Endodermal cell (in vitro differentiated cells): Measurements from ENCODE around the gene ABHD14A. TPM values are rescaled to one million over a fixed set of nuclear protein-coding genes. Genes with fewer than 3 reads are reported as not detected.

Experiments
- DNase-seq: peaks from one replicate; pipeline ENCODE4 v3.0.0-alpha.2; 2017
- H3K27ac ChIP-seq: 2 replicates; pipeline ENCODE4 v1.5.1; 2013; ENCODE audit warnings: mild to moderate bottlenecking, low read depth, low read length, moderate library complexity
- H3K27me3 ChIP-seq: 2 replicates; pipeline ENCODE4 v1.6.1; 2013; ENCODE audit warnings: mild to moderate bottlenecking, low read length, moderate library complexity; ENCODE audit not compliant: insufficient read depth, control insufficient read depth, poor library complexity, severe bottlenecking
- H3K36me3 ChIP-seq: 2 replicates; pipeline ENCODE4 v1.7.0; 2013; ENCODE audit warnings: mild to moderate bottlenecking, low read length, moderate library complexity; ENCODE audit not compliant: control insufficient read depth, insufficient read depth
- H3K4me1 ChIP-seq: one replicate; pipeline ENCODE4 v1.7.0; 2013; ENCODE audit warnings: low read length; ENCODE audit not compliant: control insufficient read depth, insufficient read depth
- H3K4me3 ChIP-seq: 2 replicates; pipeline ENCODE4 v1.5.1; 2013; ENCODE audit warnings: mild to moderate bottlenecking, low read length, moderate library complexity
- H3K9ac ChIP-seq: 2 replicates; pipeline ENCODE4 v1.6.1; 2013; ENCODE audit warnings: mild to moderate bottlenecking, low read length, moderate library complexity; ENCODE audit not compliant: poor library complexity, severe bottlenecking; ENCODE audit errors: extremely low read depth
- H3K9me3 ChIP-seq: 2 replicates; pipeline ENCODE4 v1.6.1; 2013; ENCODE audit warnings: mild to moderate bottlenecking, low read length, moderate library complexity; ENCODE audit not compliant: control insufficient read depth
- H3K27ac Mint-ChIP-seq: 2 replicates; pipeline ENCODE4 v1.8.0; 2020; ENCODE audit warnings: mixed read lengths
- H3K27me3 Mint-ChIP-seq: 2 replicates; pipeline ENCODE4 v1.8.0; 2021; ENCODE audit warnings: mild to moderate bottlenecking, mixed read lengths; ENCODE audit not compliant: insufficient read depth
- H3K36me3 Mint-ChIP-seq: 2 replicates; pipeline ENCODE4 v1.8.0; 2020; ENCODE audit warnings: low read depth, mixed read lengths
- H3K4me1 Mint-ChIP-seq: 2 replicates; pipeline ENCODE4 v1.8.0; 2020; ENCODE audit warnings: mixed read lengths
- H3K4me3 Mint-ChIP-seq: 2 replicates; pipeline ENCODE4 v1.8.0; 2020; ENCODE audit warnings: mild to moderate bottlenecking, moderate library complexity, mixed read lengths
- H3K9me3 Mint-ChIP-seq: 2 replicates; pipeline ENCODE4 v1.8.0; 2020; ENCODE audit warnings: mild to moderate bottlenecking, mixed read lengths
- CTCF ChIP-seq: fragments of 200-600 bp; sonication (generic); conservative IDR thresholded peaks from 2 replicates; pipeline ENCODE4 v1.5.0; 2021; ENCODE audit warnings: antibody characterized with exemption, mild to moderate bottlenecking
- WGBS, 2 experiments: methylation state at CpG; one replicate each; pipeline versions ENCODE4 v1.1.5 to v1.1.7; 2013; ENCODE audit warnings: missing lambda C conversion rate in 2 of 2, mixed read lengths in 1 of 2; ENCODE audit not compliant: insufficient coverage in 1 of 2, insufficient read length in 1 of 2; 5-methylcytosine and 5-hydroxymethylcytosine counted together
- total RNA-seq, 2 donors: library from RNA; stranded (reverse); fragmentation: NEBNext Ultra II Directional in 1 of 2; extraction: Animal tissue kit (Norgen Biotek cat#: 25700) in 1 of 2; gene quantifications; 2 replicates in 1 of 2; 3 replicates in 1 of 2; pipeline ENCODE4 v1.2.1, GENCODE V29; 2021

The ABHD14A gene
- total RNA-seq, 2 donors from 2014 or later: 9.6 to 10.1 TPM

GRCh38 chr3:51968170-51968775, 6.6 kb upstream of the ABHD14A start:
- Mint-ChIP-seq H3K27me3 (no peaks in the 10 kb centered on the region), H3K27ac (peak overlapping the region; percentile 96), H3K4me1 (peaks cover 43% of the 10 kb centered on the region), H3K36me3 (peaks cover 3% of the 10 kb centered on the region), H3K9me3 (no peaks in the 10 kb centered on the region), H3K4me3 (peak overlapping the region; percentile 79)
- no peaks in the 10 kb centered on the region for H3K9me3 ChIP-seq
- H3K4me1 ChIP-seq: peaks cover 27% of the 10 kb centered on the region
- H3K36me3 ChIP-seq: peaks cover 4% of the 10 kb centered on the region
- peak; percentile 78 for DNase-seq
- no peaks in the 10 kb centered on the region for H3K27me3 ChIP-seq
- H3K9ac ChIP-seq: peak overlapping the region; percentile 89
- TF ChIP-seq CTCF: no peak
- peak overlapping the region; percentile 98 for H3K27ac ChIP-seq
- H3K4me3 ChIP-seq: peak overlapping the region; percentile 82
- WGBS, 2 experiments: 7% methylated on average over 7 of the region's 11 CpGs; no CpG with 5 or more reads in 1 of the 2 experiments

- H3K9ac ChIP-seq: peak overlapping the region; percentile 36
- Mint-ChIP-seq H3K4me3 (peak overlapping the region; percentile 79), H3K27ac (peak overlapping the region; percentile 96), H3K27me3 (no peaks in the 10 kb centered on the region), H3K36me3 (peaks cover 3% of the 10 kb centered on the region), H3K9me3 (no peaks in the 10 kb centered on the region), H3K4me1 (peaks cover 44% of the 10 kb centered on the region)
- peaks cover 27% of the 10 kb centered on the region for H3K4me1 ChIP-seq
- H3K27ac ChIP-seq: peak overlapping the region; percentile 98
- H3K27me3 ChIP-seq: no peaks in the 10 kb centered on the region
- peak overlapping the region; percentile 82 for H3K4me3 ChIP-seq
- no peaks in the 10 kb centered on the region for H3K36me3 ChIP-seq
- peak; percentile 64 for DNase-seq
- TF ChIP-seq CTCF: no peak
- H3K9me3 ChIP-seq: no peaks in the 10 kb centered on the region
- WGBS, 2 experiments: 84 to 85% methylated on average over 5 to 6 of the region's 6 CpGs
Measured at GRCh38 chr3:51968883-51969678, 5.8 kb upstream of the ABHD14A start.

GRCh38 chr3:51969841-51970240, 5.0 kb upstream of the ABHD14A start:
- Histone ChIP-seq H3K4me3 (no peak overlapping the region), H3K36me3 (no peaks in the 10 kb centered on the region), H3K4me1 (peaks cover 27% of the 10 kb centered on the region), H3K27ac (no peak overlapping the region), H3K9me3 (no peaks in the 10 kb centered on the region), H3K9ac (no peak overlapping the region), H3K27me3 (no peaks in the 10 kb centered on the region)
- peaks cover 48% of the 10 kb centered on the region for H3K4me1 Mint-ChIP-seq
- H3K27me3 Mint-ChIP-seq: no peaks in the 10 kb centered on the region
- H3K36me3 Mint-ChIP-seq: peaks cover 3% of the 10 kb centered on the region
- 91 to 95% methylated on average over 3 to 4 of the region's 4 CpGs for WGBS, 2 experiments
- TF ChIP-seq CTCF: no peak
- H3K27ac Mint-ChIP-seq: peak overlapping the region; percentile 72
- no peaks in the 10 kb centered on the region for H3K9me3 Mint-ChIP-seq
- H3K4me3 Mint-ChIP-seq: no peak overlapping the region
- peak; percentile 37 for DNase-seq
